AG04449 (cell line): ENCODE results near the gene BAG3.

Source experiments
- CTCF ChIA-PET: fragments of 350-600 bp; formaldehyde crosslinking; extraction: SDS; loops from one replicate; lab custom pipeline; 2021; ENCODE audit warnings: antibody characterized with exemption; lab: Yijun Ruan, JAX
- POLR2A ChIA-PET: fragments of 400-600, 350-600 bp; formaldehyde crosslinking; extraction: SDS; loops from one replicate; lab custom pipeline; 2020; ENCODE audit warnings: antibody characterized with exemption, inconsistent platforms; lab: Yijun Ruan, JAX
- DNase-seq: peaks from one replicate; pipeline ENCODE4 v3.0.0-alpha.2; 2010; ENCODE audit warnings: low read depth, low spot score
- H3K4me3 ChIP-seq: 2 replicates; pipeline ENCODE4 v1.5.1; 2011; ENCODE audit warnings: low read depth, mild to moderate bottlenecking, control low read depth, low read length
- TF ChIP-seq, protein P1 (sequence below): IDR thresholded peaks from one replicate; pipeline ENCODE4 v1.5.1; 2011; ENCODE audit warnings: mild to moderate bottlenecking, moderate library complexity, low read length, control low read depth, inconsistent platforms; ENCODE audit not compliant: insufficient read depth; ENCODE audit errors: missing control alignments

BAG3 gene

DNA sequence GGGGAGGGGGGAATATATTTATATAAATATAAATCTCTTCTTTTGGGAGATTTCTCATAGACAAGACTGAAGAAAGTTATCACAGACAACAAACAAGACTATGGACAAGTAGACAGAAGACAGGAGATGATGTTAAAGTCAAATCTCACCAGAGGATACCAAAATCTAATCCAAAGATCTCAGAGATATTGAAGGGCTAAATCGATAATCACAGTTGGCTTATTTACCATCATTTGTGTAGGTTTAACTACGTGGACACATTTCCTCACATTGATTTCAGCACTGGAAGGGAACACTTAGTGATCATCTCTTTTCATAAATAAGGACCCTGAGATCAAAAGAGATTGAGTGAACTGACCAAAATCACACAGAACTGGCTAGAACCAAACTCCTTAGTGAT lies 72.0 kb downstream of the BAG3 start:
- DNase-seq = no peak
- POLR2A ChIA-PET = no interaction called here
- TF ChIP-seq, protein P1, sequence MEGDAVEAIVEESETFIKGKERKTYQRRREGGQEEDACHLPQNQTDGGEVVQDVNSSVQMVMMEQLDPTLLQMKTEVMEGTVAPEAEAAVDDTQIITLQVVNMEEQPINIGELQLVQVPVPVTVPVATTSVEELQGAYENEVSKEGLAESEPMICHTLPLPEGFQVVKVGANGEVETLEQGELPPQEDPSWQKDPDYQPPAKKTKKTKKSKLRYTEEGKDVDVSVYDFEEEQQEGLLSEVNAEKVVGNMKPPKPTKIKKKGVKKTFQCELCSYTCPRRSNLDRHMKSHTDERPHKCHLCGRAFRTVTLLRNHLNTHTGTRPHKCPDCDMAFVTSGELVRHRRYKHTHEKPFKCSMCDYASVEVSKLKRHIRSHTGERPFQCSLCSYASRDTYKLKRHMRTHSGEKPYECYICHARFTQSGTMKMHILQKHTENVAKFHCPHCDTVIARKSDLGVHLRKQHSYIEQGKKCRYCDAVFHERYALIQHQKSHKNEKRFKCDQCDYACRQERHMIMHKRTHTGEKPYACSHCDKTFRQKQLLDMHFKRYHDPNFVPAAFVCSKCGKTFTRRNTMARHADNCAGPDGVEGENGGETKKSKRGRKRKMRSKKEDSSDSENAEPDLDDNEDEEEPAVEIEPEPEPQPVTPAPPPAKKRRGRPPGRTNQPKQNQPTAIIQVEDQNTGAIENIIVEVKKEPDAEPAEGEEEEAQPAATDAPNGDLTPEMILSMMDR = no peak
- H3K4me3 ChIP-seq = no peak overlapping the region
- CTCF ChIA-PET = no interaction called here

DNA sequence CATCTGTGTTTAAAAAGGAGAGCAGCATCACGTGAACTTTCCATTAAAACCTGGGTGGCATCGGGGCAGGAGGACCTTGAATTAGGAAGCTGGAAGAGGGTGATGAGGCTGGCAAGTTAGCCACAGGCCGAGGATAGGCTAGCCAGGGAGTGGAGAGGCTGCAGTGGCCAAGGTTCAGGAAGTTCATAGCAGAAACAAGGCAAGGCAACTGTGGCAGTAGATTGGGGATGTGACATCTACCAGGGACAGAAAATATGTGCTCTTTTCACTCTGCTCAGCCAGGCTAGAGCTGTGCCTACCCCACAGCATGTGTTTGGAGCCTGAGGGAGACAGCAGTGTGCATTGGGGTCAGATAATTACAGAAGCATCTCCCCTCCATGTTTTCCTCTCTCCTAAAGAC lies 72.4 kb downstream of the BAG3 start:
- POLR2A ChIA-PET = no interaction called here
- CTCF ChIA-PET = interaction anchor here (1.0 to 4.2 kb wide), 4 partner anchors 12 to 136 kb away, joined by 3 to 28 read pairs (median 4); no protein-coding TSS in a partner anchor
- H3K4me3 ChIP-seq = no peak overlapping the region
- TF ChIP-seq, protein P1 = no peak
- no peak for DNase-seq

DNA sequence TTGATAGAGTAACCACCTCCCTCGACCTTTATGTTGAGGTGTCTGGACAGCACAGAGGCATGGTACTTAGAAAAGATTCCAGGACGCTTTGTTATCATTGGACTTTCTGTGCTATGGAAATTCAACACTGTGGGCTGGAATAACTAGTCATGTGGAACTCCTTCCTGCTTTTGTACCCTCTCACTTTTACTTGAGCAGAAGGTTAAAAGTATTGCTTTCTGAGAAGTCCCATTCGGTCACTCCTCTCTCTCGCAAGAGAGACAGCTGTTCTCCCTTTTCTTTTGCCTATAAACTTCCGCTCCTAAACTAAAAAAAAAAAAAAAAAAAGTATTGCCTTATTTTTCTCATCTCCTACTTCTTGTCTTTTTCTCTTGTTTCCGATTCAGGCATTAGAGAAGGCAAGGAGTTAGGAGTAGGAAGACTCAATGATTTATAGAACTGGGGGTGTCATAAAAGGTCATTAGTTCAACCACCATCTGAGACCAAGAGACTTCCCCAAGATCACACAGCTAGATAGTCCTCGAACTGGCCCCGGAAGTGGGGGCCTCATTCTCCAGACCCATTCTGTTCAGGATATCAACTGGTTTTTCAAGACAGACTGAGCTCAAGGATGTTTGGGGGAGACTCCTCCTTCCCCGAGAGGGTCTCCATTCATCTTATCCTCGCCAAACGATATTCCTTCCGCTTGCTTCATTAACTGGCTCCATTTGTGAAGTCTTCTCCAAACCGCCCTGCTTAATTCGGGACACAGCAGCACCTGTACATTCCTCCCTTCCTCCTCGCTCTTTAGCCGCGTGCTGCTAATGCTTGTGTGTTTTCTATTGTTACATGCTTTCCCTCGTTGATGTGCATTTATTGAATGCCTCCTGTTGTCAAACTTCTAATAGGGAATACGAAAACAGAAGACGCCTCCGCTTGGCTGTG lies 73.7 kb downstream of the BAG3 start:
- CTCF ChIA-PET = interaction anchor here (1.0 to 4.2 kb wide), 12 partner anchors 8 to 137 kb away, joined by 3 to 28 read pairs (median 4); no protein-coding TSS in a partner anchor
- peak overlapping the region; percentile 69 for H3K4me3 ChIP-seq
- POLR2A ChIA-PET = interaction anchor here (0.7 to 1.9 kb wide), 9 partner anchors 10 to 148 kb away, joined by 3 to 9 read pairs (median 4); partner anchors contain the start of genes BAG3 and MCMBP
- TF ChIP-seq, protein P1 = no peak
- no peak for DNase-seq

DNA sequence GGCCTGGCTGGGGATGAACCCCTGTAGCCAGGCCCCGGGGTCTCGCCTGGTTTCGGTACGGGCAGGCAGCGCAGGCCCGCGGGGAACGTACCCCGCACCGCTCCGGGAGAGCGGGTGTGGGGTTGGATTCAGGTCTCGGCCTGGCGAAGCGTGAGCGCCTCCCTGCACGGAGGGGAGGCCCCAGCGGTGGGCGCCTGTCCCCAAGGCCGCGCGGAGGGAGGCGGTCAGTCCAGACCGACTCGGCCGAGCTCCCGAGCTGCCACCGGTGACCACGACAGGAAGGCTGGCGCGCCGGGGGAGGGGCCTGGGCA lies 74.3 kb downstream of the BAG3 start:
- ChIA-PET CTCF (interaction anchor here (1.0 to 4.2 kb wide), 14 partner anchors 9 to 136 kb away, joined by 3 to 28 read pairs (median 4); no protein-coding TSS in a partner anchor), POLR2A (interaction anchor here (0.9 to 1.9 kb wide), 10 partner anchors 9 to 147 kb away, joined by 3 to 9 read pairs (median 4); partner anchors contain the start of genes BAG3 and MCMBP)
- no peak for DNase-seq
- TF ChIP-seq, protein P1 = no peak
- H3K4me3 ChIP-seq = peak overlapping the region; percentile 69

DNA sequence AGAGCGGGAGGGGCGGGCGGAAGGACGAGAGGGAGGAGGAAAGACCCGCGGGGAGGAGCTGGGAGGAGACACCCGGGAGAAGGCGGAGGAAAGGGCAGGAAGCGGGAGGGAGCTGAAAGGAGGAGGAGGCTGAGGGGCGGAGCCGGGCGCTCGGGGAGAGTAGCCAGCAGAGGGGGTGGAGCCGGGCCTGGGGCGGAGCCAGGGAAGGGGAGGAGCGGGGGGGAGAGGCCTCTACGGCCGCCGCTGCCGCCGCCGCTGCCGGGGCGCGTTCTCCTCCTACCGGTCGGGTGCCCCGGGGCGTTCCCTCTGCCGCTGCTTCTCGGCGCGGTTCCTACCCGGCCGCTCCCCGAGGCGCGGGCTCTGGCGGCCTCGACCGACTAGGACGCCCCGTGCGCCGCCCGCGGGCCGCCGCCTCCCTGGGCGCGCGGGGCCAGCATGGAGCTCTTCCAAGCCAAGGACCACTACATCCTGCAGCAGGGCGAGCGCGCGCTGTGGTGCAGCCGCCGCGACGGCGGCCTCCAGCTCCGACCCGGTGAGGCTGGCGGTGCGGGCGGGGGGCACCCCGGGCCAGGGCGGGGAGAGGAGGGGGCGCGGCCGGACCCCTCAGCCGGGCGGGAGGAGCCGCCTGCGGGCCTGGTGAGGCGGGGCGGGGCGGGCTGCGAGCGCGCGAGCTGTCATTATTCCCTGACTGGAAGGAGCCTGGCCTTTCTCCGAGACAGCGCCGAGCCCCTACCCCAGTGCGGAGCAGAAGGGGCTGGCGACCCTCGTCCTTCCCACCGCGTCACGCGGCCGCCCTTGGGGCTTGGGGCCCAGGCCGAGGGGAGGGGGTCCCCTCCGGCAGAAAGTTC lies 74.9 kb downstream of the BAG3 start, which contains the start of gene INPP5F:
Gene INPP5F (plus strand): TSS at position 223 of the 848 bp plus-strand sequence. CDS start 213 bp downstream, at position 436.
- DNase-seq = peak; percentile 73
- ChIA-PET CTCF (interaction anchor here (1.0 to 4.2 kb wide), 14 partner anchors 9 to 135 kb away, joined by 3 to 28 read pairs (median 4); no protein-coding TSS in a partner anchor), POLR2A (interaction anchor here (0.9 to 1.9 kb wide), 10 partner anchors 8 to 147 kb away, joined by 3 to 9 read pairs (median 4); partner anchors contain the start of genes BAG3 and MCMBP)
- peak within 1 kb of the TSS; percentile 69 for H3K4me3 ChIP-seq
- TF ChIP-seq, protein P1 = peak; percentile 36
